ENCODE results near the gene BEST3. TPM values are rescaled to one million over a fixed set of nuclear protein-coding genes. Genes with fewer than 3 reads are reported as not detected.

The BEST3 gene
- total RNA-seq, 1 donor from 2014 or later: 1.6 TPM

- no peak for FAIRE-seq
- no peak for DNase-seq (ENCODE audit: low spot score in 2 of 2)
Measured at GRCh38 chr12:69655616-69656340, 43.3 kb downstream of the BEST3 start.

GRCh38 chr12:69653703-69654102, 45.4 kb downstream of the BEST3 start:
- FAIRE-seq: no peak
- DNase-seq (ENCODE audit: low spot score in 2 of 2): no peak

- FAIRE-seq (no peak), DNase-seq (ENCODE audit: low spot score in 2 of 2) (no peak)
Measured at GRCh38 chr12:69651922-69652321, 47.2 kb downstream of the BEST3 start.

GRCh38 chr12:69649529-69649928, 49.6 kb downstream of the BEST3 start:
- no peak for FAIRE-seq
- DNase-seq (ENCODE audit: low spot score in 2 of 2): no peak

- DNase-seq (ENCODE audit: low spot score in 2 of 2) (no peak), FAIRE-seq (no peak)
Measured at GRCh38 chr12:69648476-69648875, 50.6 kb downstream of the BEST3 start.

GRCh38 chr12:69647178-69647577, 51.9 kb downstream of the BEST3 start:
- FAIRE-seq (no peak), DNase-seq (ENCODE audit: low spot score in 2 of 2) (no peak)

GRCh38 chr12:69645031-69645430, 54.1 kb downstream of the BEST3 start:
- FAIRE-seq (no peak), DNase-seq (ENCODE audit: low spot score in 2 of 2) (no peak)

GRCh38 chr12:69644511-69644910, 54.6 kb downstream of the BEST3 start:
- FAIRE-seq: no peak

GRCh38 chr12:69642531-69642930, 56.6 kb downstream of the BEST3 start:
- DNase-seq (ENCODE audit: low spot score in 2 of 2) (no peak), FAIRE-seq (no peak)

More at GRCh38 chr12:69644511-69644910, 54.6 kb downstream of the BEST3 start:
- DNase-seq (ENCODE audit: low spot score in 2 of 2): no peak

- DNase-seq (ENCODE audit: low spot score in 2 of 2) (no peak), FAIRE-seq (no peak)
Measured at GRCh38 chr12:69641546-69641945, 57.6 kb downstream of the BEST3 start.

GRCh38 chr12:69639400-69640016, 59.6 kb downstream of the BEST3 start:
- FAIRE-seq (no peak), DNase-seq (ENCODE audit: low spot score in 2 of 2) (peak; percentile 14 to 54)

- DNase-seq (ENCODE audit: low spot score in 2 of 2) (no peak), FAIRE-seq (no peak)
Measured at GRCh38 chr12:69633061-69633460, 66.0 kb downstream of the BEST3 start.

- FAIRE-seq (no peak), DNase-seq (ENCODE audit: low spot score in 2 of 2) (no peak)
Measured at GRCh38 chr12:69630191-69630590, 68.9 kb downstream of the BEST3 start.

GRCh38 chr12:69627501-69627900, 71.6 kb downstream of the BEST3 start:
- DNase-seq (ENCODE audit: low spot score in 2 of 2) (no peak), FAIRE-seq (no peak)

GRCh38 chr12:69623970-69624369, 75.1 kb downstream of the BEST3 start:
- DNase-seq (ENCODE audit: low spot score in 2 of 2): no peak
- FAIRE-seq: no peak

GRCh38 chr12:69621551-69621950, 77.6 kb downstream of the BEST3 start:
- DNase-seq (ENCODE audit: low spot score in 2 of 2) (no peak), FAIRE-seq (no peak)

GRCh38 chr12:69620921-69621320, 78.2 kb downstream of the BEST3 start:
- no peak for DNase-seq (ENCODE audit: low spot score in 2 of 2)
- no peak for FAIRE-seq

- FAIRE-seq: no peak
Measured at GRCh38 chr12:69620077-69620476, 79.0 kb downstream of the BEST3 start.

GRCh38 chr12:69619050-69619449, 80.1 kb downstream of the BEST3 start:
- DNase-seq (ENCODE audit: low spot score in 2 of 2) (no peak), FAIRE-seq (no peak)

More at GRCh38 chr12:69620077-69620476, 79.0 kb downstream of the BEST3 start:
- DNase-seq (ENCODE audit: low spot score in 2 of 2): no peak

- FAIRE-seq (no peak), DNase-seq (ENCODE audit: low spot score in 2 of 2) (no peak)
Measured at GRCh38 chr12:69616025-69616424, 83.1 kb downstream of the BEST3 start.

GRCh38 chr12:69613351-69613750, 85.8 kb downstream of the BEST3 start:
- no peak for FAIRE-seq

GRCh38 chr12:69610729-69611128, 88.4 kb downstream of the BEST3 start, which contains the start of gene LRRC10:
Gene LRRC10 (minus strand): TSS chr12:69610907. CDS start chr12:69610838, 69 bp downstream.
- no peak for FAIRE-seq
- DNase-seq (ENCODE audit: low spot score in 2 of 2): no peak

More at GRCh38 chr12:69613351-69613750, 85.8 kb downstream of the BEST3 start:
- no peak for DNase-seq (ENCODE audit: low spot score in 2 of 2)
